ENCODE results near the gene KLHL8. TPM values are rescaled to one million over a fixed set of nuclear protein-coding genes. Genes with fewer than 3 reads are reported as not detected.

Gene KLHL8
- total RNA-seq, 2 experiments from 2014 or later, result 9.1 to 10.5 TPM

DNA sequence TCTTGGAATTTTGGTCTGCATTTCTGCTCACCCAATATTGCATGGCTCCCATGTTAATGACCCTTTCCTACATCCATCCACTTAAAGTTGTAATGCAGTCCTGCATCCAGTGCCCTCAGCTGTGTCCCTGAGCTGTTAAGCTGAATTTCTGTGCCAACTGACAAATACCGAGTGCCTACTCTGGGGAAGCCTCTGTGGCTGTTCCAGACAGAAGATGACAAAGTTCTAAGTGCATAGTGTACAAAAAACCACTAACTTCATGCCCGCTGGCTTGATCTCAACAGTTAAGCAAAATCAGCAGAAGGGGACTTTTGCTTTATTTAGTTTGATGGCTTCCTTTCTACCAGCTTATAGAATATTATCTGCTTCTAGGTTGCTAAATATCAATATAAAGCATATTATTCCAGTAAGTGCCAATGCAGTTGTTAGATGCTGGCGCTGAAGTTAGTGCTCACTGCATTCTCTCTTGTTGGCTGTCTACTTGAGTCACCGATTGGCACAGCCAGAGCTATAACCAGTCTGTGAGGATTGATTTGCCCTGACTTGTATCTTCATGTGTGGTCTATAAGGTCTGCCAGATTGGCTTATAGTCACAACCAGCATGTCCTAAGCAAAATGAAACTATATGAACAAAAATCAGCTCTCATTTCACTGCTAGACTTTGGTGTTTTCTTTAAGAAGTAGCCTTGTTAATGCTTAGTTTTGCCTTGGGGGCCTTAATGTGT is 98.9 kb downstream of the KLHL8 start:
- Mint-ChIP-seq H3K27me3 (no peaks in the 10 kb centered on the region), H3K36me3 (ENCODE audit: low read depth) (peaks cover 57% of the 10 kb centered on the region), H3K27ac (peak overlapping the region; percentile 70), H3K4me1 (peaks cover 13% of the 10 kb centered on the region), H3K9me3 (no peaks in the 10 kb centered on the region), H3K4me3 (no peak overlapping the region)
- CTCF ChIA-PET, result no interaction called here
- POLR2A ChIA-PET, result no interaction called here
- DNase-seq, result no peak

DNA sequence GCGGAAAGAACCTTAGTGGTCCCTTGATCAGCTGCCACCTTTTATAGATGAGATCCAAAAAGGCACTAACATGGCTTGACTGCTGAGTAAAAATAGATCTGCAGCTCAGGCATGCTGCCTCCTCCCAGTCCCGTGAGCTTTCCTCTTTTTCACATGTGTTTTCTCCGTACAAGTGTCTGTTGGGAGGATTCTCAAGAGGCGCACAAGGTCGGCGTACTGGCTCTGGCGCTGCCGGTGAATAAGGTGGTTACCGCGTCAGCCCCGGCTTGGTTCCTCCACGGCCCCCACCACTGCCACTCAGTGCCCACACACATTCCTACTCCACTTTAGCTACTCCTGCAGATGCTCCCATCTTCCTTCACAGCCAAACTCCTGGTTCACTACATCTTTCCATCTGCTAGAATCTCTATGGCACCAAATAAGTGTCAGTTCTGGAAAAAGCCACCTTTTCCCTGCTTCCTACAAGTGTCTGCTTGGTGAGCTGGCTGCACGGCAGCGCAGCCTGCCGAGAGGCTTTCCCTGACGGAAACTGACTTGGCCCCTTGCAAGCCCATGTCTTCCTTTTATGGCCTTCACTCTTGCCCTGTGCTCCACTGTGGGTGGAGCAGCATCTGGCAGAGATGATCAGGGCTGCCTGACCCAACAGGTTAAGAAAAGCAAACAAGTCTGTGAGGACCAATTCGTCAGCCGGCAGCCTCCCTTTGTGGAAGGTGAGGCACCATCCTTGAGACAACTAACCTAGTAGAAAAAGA is 99.8 kb downstream of the KLHL8 start:
- no peak for DNase-seq
- H3K36me3 Mint-ChIP-seq (ENCODE audit: low read depth), result peaks cover 58% of the 10 kb centered on the region
- POLR2A ChIA-PET, result no interaction called here
- H3K27me3 Mint-ChIP-seq, result no peaks in the 10 kb centered on the region
- H3K9me3 Mint-ChIP-seq, result no peaks in the 10 kb centered on the region
- no peak overlapping the region for H3K4me3 Mint-ChIP-seq
- CTCF ChIA-PET, result no interaction called here
- no peak overlapping the region for H3K27ac Mint-ChIP-seq
- peaks cover 13% of the 10 kb centered on the region for H3K4me1 Mint-ChIP-seq

DNA sequence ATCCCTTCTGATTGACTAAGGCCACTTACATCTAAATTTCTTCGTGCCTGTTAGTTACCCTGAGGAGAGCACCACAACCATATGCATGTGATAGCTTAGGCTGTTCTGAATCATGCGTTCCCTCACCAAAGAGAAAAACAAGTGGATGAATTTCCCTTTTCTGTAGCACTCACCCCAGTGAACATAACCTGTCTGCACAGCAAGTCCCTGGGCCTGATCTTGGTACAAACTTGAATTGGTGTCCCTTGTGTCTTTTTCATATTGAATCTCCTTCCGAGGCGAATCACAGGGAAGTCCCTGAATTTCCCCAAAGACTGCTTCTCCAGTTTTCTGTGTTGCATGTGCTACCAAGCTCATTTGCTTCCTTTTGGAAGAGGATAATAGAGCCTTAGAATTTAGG is 100.4 kb downstream of the KLHL8 start:
- ChIA-PET CTCF (no interaction called here), POLR2A (no interaction called here)
- no peak overlapping the region for H3K4me3 Mint-ChIP-seq
- DNase-seq, result no peak
- H3K27me3 Mint-ChIP-seq, result no peaks in the 10 kb centered on the region
- H3K9me3 Mint-ChIP-seq, result no peaks in the 10 kb centered on the region
- no peak overlapping the region for H3K27ac Mint-ChIP-seq
- H3K36me3 Mint-ChIP-seq (ENCODE audit: low read depth), result peaks cover 56% of the 10 kb centered on the region
- peaks cover 13% of the 10 kb centered on the region for H3K4me1 Mint-ChIP-seq

DNA sequence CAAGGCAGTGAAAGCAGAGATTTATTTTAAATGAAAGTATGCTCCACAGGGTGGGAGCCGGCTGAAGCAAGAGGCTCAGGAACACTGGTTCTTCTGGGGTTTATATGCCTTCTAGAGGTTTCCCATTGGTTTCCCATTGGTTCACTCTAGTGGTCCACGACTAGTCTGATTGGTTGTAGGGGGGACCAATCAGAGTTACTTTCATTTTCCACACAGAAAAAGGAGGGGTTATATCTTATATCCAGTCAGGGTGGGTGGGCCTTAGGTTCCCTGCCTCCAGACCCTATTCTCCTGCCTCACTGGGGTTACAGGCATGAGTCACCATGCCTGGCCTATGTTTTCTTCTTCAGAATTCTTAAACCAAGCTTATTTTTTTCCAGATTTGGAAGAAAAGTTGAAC is 101.6 kb downstream of the KLHL8 start:
- Mint-ChIP-seq H3K9me3 (no peaks in the 10 kb centered on the region), H3K36me3 (ENCODE audit: low read depth) (peaks cover 57% of the 10 kb centered on the region), H3K27me3 (no peaks in the 10 kb centered on the region), H3K4me3 (no peak overlapping the region), H3K4me1 (peaks cover 13% of the 10 kb centered on the region), H3K27ac (no peak overlapping the region)
- ChIA-PET POLR2A (no interaction called here), CTCF (interaction anchor here (0.7 to 1.3 kb wide), 3 partner anchors 100 to 196 kb away, joined by 3 to 5 read pairs (median 4); no protein-coding TSS in a partner anchor)
- no peak for DNase-seq

DNA sequence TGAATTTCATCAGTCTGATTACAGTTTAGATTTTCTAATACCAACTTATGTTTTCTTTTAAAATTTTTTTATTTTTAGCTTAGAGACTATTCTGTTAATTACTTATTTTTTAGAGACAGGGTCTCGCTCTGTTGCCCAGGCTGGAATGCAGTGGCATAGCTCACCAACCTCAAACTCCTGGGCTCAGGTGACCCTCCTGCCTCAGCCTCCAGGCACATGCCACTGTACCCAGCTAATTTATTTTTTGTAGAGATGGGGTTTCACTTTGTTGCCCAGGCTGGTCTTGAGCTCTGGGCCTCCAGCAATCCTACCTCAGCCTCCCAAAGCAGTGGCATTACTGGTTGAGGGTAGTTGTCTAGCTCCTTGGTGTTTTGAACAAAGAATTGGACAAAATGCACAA is 102.0 kb downstream of the KLHL8 start:
- H3K36me3 Mint-ChIP-seq (ENCODE audit: low read depth), result peaks cover 57% of the 10 kb centered on the region
- POLR2A ChIA-PET, result no interaction called here

DNA sequence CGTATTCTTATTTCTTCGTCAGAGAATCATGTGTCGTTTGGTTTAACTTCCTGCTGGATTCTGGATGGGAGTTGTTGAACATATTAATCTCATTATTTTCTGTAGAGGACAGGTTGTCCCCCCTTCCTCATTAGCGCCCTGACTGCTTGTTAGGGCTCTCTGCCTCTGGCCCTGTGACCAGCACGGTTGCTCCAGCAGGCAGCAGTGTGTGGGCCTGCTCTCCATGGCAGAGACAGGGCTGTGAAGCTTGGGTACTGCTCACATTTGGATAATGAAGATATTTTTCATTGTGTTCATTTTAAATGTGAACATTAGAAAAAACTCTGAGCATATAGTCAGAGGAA is 102.7 kb downstream of the KLHL8 start:
- Mint-ChIP-seq H3K27me3 (no peaks in the 10 kb centered on the region), H3K9me3 (no peaks in the 10 kb centered on the region), H3K4me3 (no peak overlapping the region), H3K36me3 (ENCODE audit: low read depth) (peaks cover 57% of the 10 kb centered on the region), H3K27ac (peak overlapping the region; percentile 25), H3K4me1 (peaks cover 13% of the 10 kb centered on the region)
- ChIA-PET POLR2A (no interaction called here), CTCF (interaction anchor here (0.9 to 1.4 kb wide), 4 partner anchors 12 to 179 kb away, joined by 3 to 4 read pairs (median 4); no protein-coding TSS in a partner anchor)
- DNase-seq, result no peak

More for the DNA sequence above, 102.0 kb downstream of the KLHL8 start:
- H3K4me3 Mint-ChIP-seq, result no peak overlapping the region
- no peak for DNase-seq
- CTCF ChIA-PET, result interaction anchor here (0.7 to 1.4 kb wide), 4 partner anchors 12 to 196 kb away, joined by 3 to 5 read pairs (median 4); no protein-coding TSS in a partner anchor
- no peaks in the 10 kb centered on the region for H3K9me3 Mint-ChIP-seq
- peaks cover 13% of the 10 kb centered on the region for H3K4me1 Mint-ChIP-seq
- H3K27ac Mint-ChIP-seq, result no peak overlapping the region
- no peaks in the 10 kb centered on the region for H3K27me3 Mint-ChIP-seq

DNA sequence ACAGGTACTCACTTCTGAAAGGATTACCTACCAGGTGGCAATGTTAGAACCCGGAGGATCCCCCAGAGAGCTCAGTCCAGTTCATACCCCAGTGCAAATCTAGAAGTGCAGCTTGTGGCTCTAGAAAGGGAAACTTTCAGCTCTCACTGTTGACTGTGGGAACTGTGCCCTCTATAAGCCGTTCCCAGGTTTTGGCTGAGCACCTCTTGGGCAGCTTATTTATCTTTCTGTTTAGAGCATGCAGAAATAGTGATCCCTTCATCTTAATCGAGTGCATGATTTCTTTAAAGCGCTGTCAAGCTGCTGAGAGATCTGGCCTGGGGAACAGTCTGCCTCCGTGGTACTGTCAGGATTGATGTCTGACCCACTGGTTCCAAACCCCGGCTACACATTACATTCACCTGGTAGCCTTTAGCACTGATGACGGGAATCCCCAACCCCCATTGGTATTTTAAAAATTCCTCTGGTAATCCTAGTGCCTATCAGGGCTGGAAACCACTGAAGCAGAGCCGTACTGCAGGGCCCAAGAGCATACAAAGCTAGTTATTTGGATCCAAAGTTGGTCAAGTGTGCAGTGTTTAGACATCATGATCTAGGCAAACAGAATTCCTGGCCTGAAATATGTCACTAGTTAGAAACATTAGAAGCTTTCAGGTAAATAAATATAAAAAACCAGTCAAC is 103.2 kb downstream of the KLHL8 start:
- CTCF ChIA-PET, result interaction anchor here (0.9 to 1.4 kb wide), 4 partner anchors 11 to 179 kb away, joined by 3 to 4 read pairs (median 4); no protein-coding TSS in a partner anchor
- Mint-ChIP-seq H3K36me3 (ENCODE audit: low read depth) (peaks cover 57% of the 10 kb centered on the region), H3K27ac (peak overlapping the region; percentile 25), H3K27me3 (no peaks in the 10 kb centered on the region), H3K9me3 (no peaks in the 10 kb centered on the region), H3K4me3 (no peak overlapping the region), H3K4me1 (peaks cover 14% of the 10 kb centered on the region)
- POLR2A ChIA-PET, result no interaction called here
- DNase-seq, result no peak

DNA sequence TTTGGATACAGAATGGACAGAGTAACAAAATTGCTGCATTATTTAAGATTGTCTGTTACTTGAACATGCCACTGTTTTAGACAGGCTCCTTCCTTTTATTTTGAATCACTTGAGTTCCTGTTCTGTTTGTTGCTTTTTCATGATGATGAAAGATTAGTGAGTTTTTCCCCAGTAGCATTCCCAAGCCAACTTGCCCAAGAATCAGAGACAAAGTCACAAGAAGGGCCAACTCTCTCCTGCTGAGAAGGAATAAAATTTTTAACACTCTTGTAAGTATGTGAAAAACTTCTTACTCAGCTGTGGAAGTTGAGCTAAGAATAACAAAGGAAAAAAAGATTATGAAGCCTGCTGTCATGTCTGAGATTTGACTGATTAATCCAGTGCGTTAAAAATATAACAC is 104.2 kb downstream of the KLHL8 start:
- ChIA-PET CTCF (no interaction called here), POLR2A (no interaction called here)
- H3K4me1 Mint-ChIP-seq, result peaks cover 17% of the 10 kb centered on the region
- H3K27me3 Mint-ChIP-seq, result no peaks in the 10 kb centered on the region
- no peaks in the 10 kb centered on the region for H3K9me3 Mint-ChIP-seq
- H3K27ac Mint-ChIP-seq, result no peak overlapping the region
- no peak for DNase-seq
- no peak overlapping the region for H3K4me3 Mint-ChIP-seq
- peaks cover 63% of the 10 kb centered on the region for H3K36me3 Mint-ChIP-seq (ENCODE audit: low read depth)

DNA sequence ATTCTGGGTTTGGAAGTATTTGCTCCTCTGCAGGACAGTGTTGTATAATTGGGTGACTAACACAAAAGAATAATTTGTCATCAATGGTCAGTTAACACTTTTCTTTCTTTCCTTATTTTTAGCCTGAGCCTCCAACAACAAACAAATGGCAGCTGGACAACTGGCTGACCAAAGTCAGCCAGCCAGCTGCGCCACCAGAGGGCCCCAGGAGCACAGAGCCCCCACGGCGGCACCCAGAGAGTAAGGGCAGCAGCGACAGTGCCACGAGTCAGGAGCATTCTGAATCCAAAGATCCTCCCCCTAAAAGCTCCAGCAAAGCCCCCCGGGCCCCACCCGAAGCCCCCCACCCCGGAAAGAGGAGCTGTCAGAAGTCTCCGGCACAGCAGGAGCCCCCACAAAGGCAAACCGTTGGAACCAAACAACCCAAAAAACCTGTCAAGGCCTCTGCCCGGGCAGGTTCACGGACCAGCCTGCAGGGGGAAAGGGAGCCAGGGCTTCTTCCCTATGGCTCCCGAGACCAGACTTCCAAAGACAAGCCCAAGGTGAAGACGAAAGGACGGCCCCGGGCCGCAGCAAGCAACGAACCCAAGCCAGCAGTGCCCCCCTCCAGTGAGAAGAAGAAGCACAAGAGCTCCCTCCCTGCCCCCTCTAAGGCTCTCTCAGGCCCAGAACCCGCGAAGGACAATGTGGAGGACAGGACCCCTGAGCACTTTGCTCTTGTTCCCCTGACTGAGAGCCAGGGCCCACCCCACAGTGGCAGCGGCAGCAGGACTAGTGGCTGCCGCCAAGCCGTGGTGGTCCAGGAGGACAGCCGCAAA is 106.0 kb downstream of the KLHL8 start:
- CTCF ChIA-PET, result no interaction called here
- peak overlapping the region; percentile 31 for H3K27ac Mint-ChIP-seq
- peaks cover 51% of the 10 kb centered on the region for H3K36me3 Mint-ChIP-seq (ENCODE audit: low read depth)

DNA sequence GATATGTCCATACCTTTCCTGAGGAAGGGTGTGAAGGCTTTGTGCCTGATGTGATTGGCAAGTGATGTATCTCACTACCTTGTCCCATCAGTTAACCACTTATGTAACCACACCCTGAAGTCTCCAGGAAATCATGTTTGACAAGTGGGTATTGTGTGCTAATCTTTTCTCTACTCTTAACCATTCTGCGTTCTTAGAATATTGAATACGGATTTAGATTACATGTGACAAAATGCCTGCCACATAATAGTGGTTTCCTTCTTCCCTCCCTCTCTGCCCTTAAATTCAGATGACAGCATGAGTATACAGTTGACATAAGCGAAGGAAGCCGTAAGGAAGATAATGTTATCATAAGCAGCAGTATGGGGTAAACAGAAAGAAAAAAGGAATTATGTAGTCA is 108.4 kb downstream of the KLHL8 start:
- Mint-ChIP-seq H3K4me1 (peaks cover 14% of the 10 kb centered on the region), H3K4me3 (no peak overlapping the region), H3K27me3 (no peaks in the 10 kb centered on the region), H3K36me3 (ENCODE audit: low read depth) (peaks cover 57% of the 10 kb centered on the region), H3K9me3 (no peaks in the 10 kb centered on the region), H3K27ac (no peak overlapping the region)
- DNase-seq, result no peak
- CTCF ChIA-PET, result no interaction called here
- POLR2A ChIA-PET, result no interaction called here

More for the DNA sequence above, 106.0 kb downstream of the KLHL8 start:
- no peak for DNase-seq
- Mint-ChIP-seq H3K4me1 (peaks cover 13% of the 10 kb centered on the region), H3K27me3 (no peaks in the 10 kb centered on the region), H3K9me3 (no peaks in the 10 kb centered on the region), H3K4me3 (no peak overlapping the region)
- POLR2A ChIA-PET, result no interaction called here
